ENCODE measurements around the gene RUNDC1.
A peak's percentile ranks its signal among the peaks of the same experiment; 100 is the strongest.
"Not testable (repeated sequence)": the region's sequence is repeated elsewhere in the genome, so short reads cannot be mapped to it uniquely, and the experiment has no call there.

Gene RUNDC1

GRCh38 chr17:42980274-42980765 lies at the start of gene RUNDC1:
TSS of gene RUNDC1 (plus strand) at chr17:42980565. CDS start at chr17:42980577, 12 bp downstream.
- DNase-seq, result peak in 55 of 56 donors; percentile 22 to 89 (median 72)

- peak in 32 of 56 donors; percentile 1 to 66 (median 18) for DNase-seq
These were observed 42.4 kb upstream of the RUNDC1 start for GRCh38 chr17:42937712-42938596.

- DNase-seq, result no peak
These were observed 36.2 kb upstream of the RUNDC1 start for GRCh38 chr17:42944211-42944610.

GRCh38 chr17:42946812-42947211 lies 33.6 kb upstream of the RUNDC1 start:
- DNase-seq, result no peak

GRCh38 chr17:42950044-42950783 lies 30.2 kb upstream of the RUNDC1 start:
- no peak for DNase-seq

- no peak for DNase-seq
These were observed 26.7 kb upstream of the RUNDC1 start for GRCh38 chr17:42953669-42954068.

GRCh38 chr17:42964161-42964932 lies 16.0 kb upstream of the RUNDC1 start, which contains the start of gene AARSD1:
TSS of gene AARSD1 (minus strand) at chr17:42964454. CDS start at chr17:42964440, 14 bp downstream.
- peak; percentile 33 to 93 (median 79) for DNase-seq

- DNase-seq, result no peak
These were observed 12.4 kb upstream of the RUNDC1 start for GRCh38 chr17:42967925-42968324.

- peak in 2 of 56 donors; percentile 4 to 18 for DNase-seq
These were observed 11.3 kb upstream of the RUNDC1 start for GRCh38 chr17:42969001-42969581.

- no peak for DNase-seq
These were observed 8.8 kb upstream of the RUNDC1 start for GRCh38 chr17:42971589-42971988.

- not testable (repeated sequence) for DNase-seq
These were observed 7.0 kb upstream of the RUNDC1 start for GRCh38 chr17:42973323-42973722.

GRCh38 chr17:42975265-42975664 lies 5.1 kb upstream of the RUNDC1 start:
- no peak for DNase-seq

- DNase-seq, result not testable (repeated sequence)
These were observed 4.7 kb upstream of the RUNDC1 start for GRCh38 chr17:42975701-42976100.

GRCh38 chr17:42979511-42980273 lies 673 bp upstream of the RUNDC1 start, which contains the start of gene PTGES3L:
TSS of gene PTGES3L (minus strand) at chr17:42980080. CDS start at chr17:42980053, 27 bp downstream.
- DNase-seq, result peak in 23 of 56 donors; percentile 11 to 53 (median 21)

GRCh38 chr17:42980766-42981397 lies 517 bp downstream of the RUNDC1 start:
- DNase-seq, result peak in 32 of 56 donors; percentile 4 to 45 (median 28)

- DNase-seq, result no peak
These were observed 1.9 kb downstream of the RUNDC1 start for GRCh38 chr17:42982266-42982665.

GRCh38 chr17:42985225-42985624 lies 4.9 kb downstream of the RUNDC1 start:
- no peak for DNase-seq

- DNase-seq, result no peak
These were observed 8.8 kb downstream of the RUNDC1 start for GRCh38 chr17:42989141-42989540.

All from amygdala (tissue), 56 donors.